ENCODE measurements around the gene BOK. TPM values are rescaled to one million over a fixed set of nuclear protein-coding genes. Genes with fewer than 3 reads are reported as not detected.
A peak's percentile ranks its signal among the peaks of the same experiment; 100 is the strongest.

The BOK gene
- total and polyA plus RNA-seq, 2 of the 4 experiments (the other 2 are of a cell fraction): 13.3 to 34.4 TPM

GRCh38 chr2:241609859-241610793, 51.6 kb downstream of the BOK start (continued):
- TF ChIP-seq USF2 (IDR thresholded peaks at IDR 0.05; ENCODE audit: low read depth, low read length): no peak
- TF ChIP-seq POLR2A (IDR thresholded peaks at IDR 0.05; ENCODE audit: low read depth, low read length): 0 out of 2 replicates have a peak, but pooled peaks have one; percentile 27

- in situ Hi-C loops (cut with MboI; ENCODE audit: low sequenced_read_pairs): no loop called here
- H3K18ac ChIP-seq (ENCODE audit: low read depth, low read length): no peak overlapping the region
- H2BK15ac ChIP-seq (ENCODE audit: low read depth, low read length): no peak overlapping the region
- H3K27me3 ChIP-seq (ENCODE audit: control insufficient read depth, insufficient read depth, low read length): no peaks in the 10 kb centered on the region
- ATAC-seq (ENCODE audit: low read depth) (no peak), DNase-seq (no peak)
- peaks cover 37 to 74% of the 10 kb centered on the region in 2 experiments for H3K79me1 ChIP-seq (ENCODE audit: low read depth in 1 of 2, low read length in 2 of 2)
- no peak overlapping the region for H4K91ac ChIP-seq (ENCODE audit: insufficient read depth, low read depth, low read length)
- H2AK9ac ChIP-seq (replicated peaks; ENCODE audit: low read depth, low read length, poor library complexity): peak overlapping the region; percentile 26
- ChIA-PET POLR2A (ENCODE audit: unreplicated experiment) (no interaction called here), CTCF (interaction anchor here (1.2 to 1.9 kb wide), 2 partner anchors 13 to 61 kb away, joined by 3 to 4 read pairs; no protein-coding TSS in a partner anchor)
- no peak overlapping the region for H2AK5ac ChIP-seq (ENCODE audit: low read depth, low read length)
- peaks cover 17% of the 10 kb centered on the region for H4K20me1 ChIP-seq (ENCODE audit: insufficient read depth, low read length)
- WGBS, 2 experiments (ENCODE audit: extremely low coverage in 2 of 2, insufficient read length in 1 of 2): no CpG with 5 or more reads among the region's 13 CpGs
- no peak overlapping the region for H3K56ac ChIP-seq (ENCODE audit: extremely low read depth, insufficient read depth, low read length)
- no peaks in the 10 kb centered on the region for H3K9me3 ChIP-seq (ENCODE audit: control insufficient read depth, insufficient read depth, low read length)
- H3K9ac ChIP-seq (ENCODE audit: low read depth, low read length): no peak overlapping the region
- peaks cover 13% of the 10 kb centered on the region for H3K4me1 ChIP-seq (ENCODE audit: control insufficient read depth, insufficient read depth, low read length)
- H2BK120ac ChIP-seq (ENCODE audit: low read depth, low read length): no peak overlapping the region
- H2BK20ac ChIP-seq (ENCODE audit: low read depth, low read length): no peak overlapping the region
- no peak overlapping the region for H3K23ac ChIP-seq (ENCODE audit: low read depth, low read length)
- no peak overlapping the region for H4K8ac ChIP-seq (ENCODE audit: low read depth in 2 of 2, low read length in 2 of 2)
- intact Hi-C loops (cut with micrococcal nuclease): no loop called here
- dilution Hi-C loops (cut with HindIII; ENCODE audit: low sequenced_read_pairs, unreplicated experiment): no loop called here
- no peak overlapping the region for H2BK5ac ChIP-seq (ENCODE audit: low read depth, low read length, poor library complexity, severe bottlenecking)
- no peak overlapping the region for H3K27ac ChIP-seq (ENCODE audit: insufficient read depth, low read length)
- H3K4me3 ChIP-seq (ENCODE audit: insufficient read depth, low read depth, low read length): no peak overlapping the region
- peaks cover 9% of the 10 kb centered on the region for H3K36me3 ChIP-seq (ENCODE audit: control insufficient read depth, insufficient read depth, low read length)
- peaks cover 13% of the 10 kb centered on the region for H3K9me1 ChIP-seq (ENCODE audit: insufficient read depth, low read length)
- no peak overlapping the region for H3K4me2 ChIP-seq (ENCODE audit: low read depth, low read length)
- no peak overlapping the region for H3K14ac ChIP-seq (replicated peaks; ENCODE audit: low read depth, low read length)
- no peak overlapping the region for H2AFZ ChIP-seq (replicated peaks; ENCODE audit: low read length, poor library complexity)
- BruUV-seq (replicated peaks): no TSS peak
- H4K5ac ChIP-seq (ENCODE audit: low read depth, low read length): no peak overlapping the region
- no peak overlapping the region for H3K4ac ChIP-seq (ENCODE audit: low read depth, low read length)
- no peak for TF ChIP-seq ELK1 (IDR thresholded peaks at IDR 0.05; ENCODE audit: borderline replicate concordance, low read depth, low read length)
- TF ChIP-seq MAFK (IDR thresholded peaks at IDR 0.05; ENCODE audit: low read depth, low read length): no peak
- no peak for TF ChIP-seq POLR2A (IDR thresholded peaks at IDR 0.05; ENCODE audit: low read depth, low read length)
- TF ChIP-seq SMC3 (IDR thresholded peaks at IDR 0.05; ENCODE audit: low read depth, low read length): no peak
- no peak for TF ChIP-seq NFE2L2 (IDR thresholded peaks at IDR 0.05; ENCODE audit: low read depth, low read length)
- TF ChIP-seq USF2 (IDR thresholded peaks at IDR 0.05; ENCODE audit: low read depth, low read length): no peak
- no peak for TF ChIP-seq MXI1 (IDR thresholded peaks at IDR 0.05; ENCODE audit: borderline replicate concordance, low read depth, low read length)
- TF ChIP-seq BHLHE40 (IDR thresholded peaks at IDR 0.05; ENCODE audit: low read depth, low read length): no peak
- no peak for TF ChIP-seq RAD21 (IDR thresholded peaks at IDR 0.05; ENCODE audit: low read length)
- no peak for TF ChIP-seq CEBPB (IDR thresholded peaks at IDR 0.05; ENCODE audit: low read depth, low read length)
Measured at GRCh38 chr2:241611062-241611461, 52.5 kb downstream of the BOK start.
